ENCODE data around the gene ZNF326. TPM values are rescaled to one million over a fixed set of nuclear protein-coding genes. Genes with fewer than 3 reads are reported as not detected.

ZNF326 gene
- total RNA-seq, 1 experiment from 2014 or later, result 28.9 TPM

GRCh38 chr1:90043586-90043985 is 48.7 kb downstream of the ZNF326 start:
- ChIA-PET POLR2A (no interaction called here), CTCF (no interaction called here)
- Mint-ChIP-seq H3K27me3 (ENCODE audit: insufficient read depth, unreplicated experiment) (peaks cover 16% of the 10 kb centered on the region), H3K36me3 (ENCODE audit: insufficient read depth, unreplicated experiment) (peaks cover 7% of the 10 kb centered on the region), H3K4me3 (ENCODE audit: unreplicated experiment) (no peak overlapping the region), H3K4me1 (ENCODE audit: insufficient read depth, unreplicated experiment) (no peaks in the 10 kb centered on the region), H3K9me3 (ENCODE audit: unreplicated experiment) (no peaks in the 10 kb centered on the region), H3K27ac (ENCODE audit: low read depth, unreplicated experiment) (no peak overlapping the region)
- no TSS peak for BruUV-seq (replicated peaks)
- TF ChIP-seq CTCF (IDR thresholded peaks at IDR 0.05; ENCODE audit: unreplicated experiment), result no peak
- no peak for DNase-seq (ENCODE audit: unreplicated experiment)
- intact Hi-C loops (cut with micrococcal nuclease), result loop anchor here (10.0 kb wide), 1 partner anchor 71 kb away; no protein-coding TSS in a partner anchor

- no TSS peak for BruUV-seq (replicated peaks)
- CTCF ChIA-PET, result interaction anchor here (2.4 kb wide), 1 partner anchor 1234 kb away, joined by 9 read pairs; no protein-coding TSS in a partner anchor
- intact Hi-C loops (cut with micrococcal nuclease), result loop anchor here (10.0 kb wide), 1 partner anchor 70 kb away; no protein-coding TSS in a partner anchor
These were observed 49.4 kb downstream of the ZNF326 start for GRCh38 chr1:90044346-90044745.

GRCh38 chr1:90045853-90046563 is 51.1 kb downstream of the ZNF326 start:
- ChIA-PET CTCF (interaction anchor here (0.6 to 2.4 kb wide), 17 partner anchors 9 to 1232 kb away, joined by 3 to 9 read pairs (median 3); no protein-coding TSS in a partner anchor), POLR2A (interaction anchor here (0.7 kb wide), 1 partner anchor 262 kb away, joined by 3 read pairs; no protein-coding TSS in a partner anchor)
- TF ChIP-seq CTCF (IDR thresholded peaks at IDR 0.05; ENCODE audit: unreplicated experiment), result peak; percentile 52
- Mint-ChIP-seq H3K4me1 (ENCODE audit: insufficient read depth, unreplicated experiment) (no peaks in the 10 kb centered on the region), H3K27ac (ENCODE audit: low read depth, unreplicated experiment) (no peak overlapping the region), H3K4me3 (ENCODE audit: unreplicated experiment) (no peak overlapping the region), H3K27me3 (ENCODE audit: insufficient read depth, unreplicated experiment) (peaks cover 16% of the 10 kb centered on the region), H3K9me3 (ENCODE audit: unreplicated experiment) (no peaks in the 10 kb centered on the region), H3K36me3 (ENCODE audit: insufficient read depth, unreplicated experiment) (peaks cover 6% of the 10 kb centered on the region)
- BruUV-seq (replicated peaks), result no TSS peak
- intact Hi-C loops (cut with micrococcal nuclease), result loop anchor here (10.0 kb wide), 1 partner anchor 69 kb away; no protein-coding TSS in a partner anchor
- peak; percentile 39 for DNase-seq (ENCODE audit: unreplicated experiment)

More at GRCh38 chr1:90044346-90044745, 49.4 kb downstream of the ZNF326 start:
- no peak for DNase-seq (ENCODE audit: unreplicated experiment)
- no peaks in the 10 kb centered on the region for H3K4me1 Mint-ChIP-seq (ENCODE audit: insufficient read depth, unreplicated experiment)
- POLR2A ChIA-PET, result no interaction called here
- H3K9me3 Mint-ChIP-seq (ENCODE audit: unreplicated experiment), result no peaks in the 10 kb centered on the region
- TF ChIP-seq CTCF (IDR thresholded peaks at IDR 0.05; ENCODE audit: unreplicated experiment), result no peak
- H3K4me3 Mint-ChIP-seq (ENCODE audit: unreplicated experiment), result no peak overlapping the region
- H3K27ac Mint-ChIP-seq (ENCODE audit: low read depth, unreplicated experiment), result peak overlapping the region; percentile 2
- H3K36me3 Mint-ChIP-seq (ENCODE audit: insufficient read depth, unreplicated experiment), result peaks cover 7% of the 10 kb centered on the region
- peaks cover 16% of the 10 kb centered on the region for H3K27me3 Mint-ChIP-seq (ENCODE audit: insufficient read depth, unreplicated experiment)

- H3K36me3 Mint-ChIP-seq (ENCODE audit: insufficient read depth, unreplicated experiment), result peaks cover under 1% of the 10 kb centered on the region
- H3K4me3 Mint-ChIP-seq (ENCODE audit: unreplicated experiment), result no peak overlapping the region
- TF ChIP-seq CTCF (IDR thresholded peaks at IDR 0.05; ENCODE audit: unreplicated experiment), result no peak
- CTCF ChIA-PET, result interaction anchor here (0.6 to 2.4 kb wide), 5 partner anchors 22 to 1232 kb away, joined by 3 to 9 read pairs (median 4); no protein-coding TSS in a partner anchor
- POLR2A ChIA-PET, result no interaction called here
- H3K27ac Mint-ChIP-seq (ENCODE audit: low read depth, unreplicated experiment), result no peak overlapping the region
- H3K9me3 Mint-ChIP-seq (ENCODE audit: unreplicated experiment), result no peaks in the 10 kb centered on the region
- intact Hi-C loops (cut with micrococcal nuclease), result loop anchor here (10.0 kb wide), 1 partner anchor 68 kb away; no protein-coding TSS in a partner anchor
- no peak for DNase-seq (ENCODE audit: unreplicated experiment)
- H3K27me3 Mint-ChIP-seq (ENCODE audit: insufficient read depth, unreplicated experiment), result peaks cover 16% of the 10 kb centered on the region
- no peaks in the 10 kb centered on the region for H3K4me1 Mint-ChIP-seq (ENCODE audit: insufficient read depth, unreplicated experiment)
- BruUV-seq (replicated peaks), result no TSS peak
These were observed 51.7 kb downstream of the ZNF326 start for GRCh38 chr1:90046635-90047034.
